ENCODE measurements around the gene DYNC2I2. TPM values are rescaled to one million over a fixed set of nuclear protein-coding genes. Genes with fewer than 3 reads are reported as not detected.
A peak's percentile ranks its signal among the peaks of the same experiment; 100 is the strongest.

The DYNC2I2 gene
- total RNA-seq, 4 donors from 2014 or later = 43.5 to 52.4 (median 45.8) TPM

DNA sequence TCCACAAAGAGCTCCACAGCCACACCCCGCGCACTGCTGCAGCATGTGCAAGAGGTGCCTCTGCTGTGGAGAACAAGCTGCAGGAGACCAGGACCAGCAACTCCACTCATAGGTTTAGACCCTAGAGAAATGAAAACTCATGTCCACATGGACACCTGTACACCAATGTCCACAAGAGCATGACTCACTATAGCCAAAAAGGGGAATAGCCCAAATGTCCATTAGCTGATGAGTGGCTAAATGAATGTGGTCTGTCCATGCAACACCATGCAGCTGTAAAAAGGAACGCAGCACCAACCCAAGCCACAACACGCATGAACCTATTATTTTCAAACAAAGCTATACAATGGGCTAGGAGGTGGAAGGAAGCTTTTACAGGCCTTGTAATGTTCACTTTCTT is 18.1 kb downstream of the DYNC2I2 start:
- H3K4me3 ChIP-seq = no peak overlapping the region
- TF ChIP-seq POLR2AphosphoS5 (IDR thresholded peaks at IDR 0.05) = no peak
- no peak for TF ChIP-seq EP300 (IDR thresholded peaks at IDR 0.05)
- TF ChIP-seq, protein P1, sequence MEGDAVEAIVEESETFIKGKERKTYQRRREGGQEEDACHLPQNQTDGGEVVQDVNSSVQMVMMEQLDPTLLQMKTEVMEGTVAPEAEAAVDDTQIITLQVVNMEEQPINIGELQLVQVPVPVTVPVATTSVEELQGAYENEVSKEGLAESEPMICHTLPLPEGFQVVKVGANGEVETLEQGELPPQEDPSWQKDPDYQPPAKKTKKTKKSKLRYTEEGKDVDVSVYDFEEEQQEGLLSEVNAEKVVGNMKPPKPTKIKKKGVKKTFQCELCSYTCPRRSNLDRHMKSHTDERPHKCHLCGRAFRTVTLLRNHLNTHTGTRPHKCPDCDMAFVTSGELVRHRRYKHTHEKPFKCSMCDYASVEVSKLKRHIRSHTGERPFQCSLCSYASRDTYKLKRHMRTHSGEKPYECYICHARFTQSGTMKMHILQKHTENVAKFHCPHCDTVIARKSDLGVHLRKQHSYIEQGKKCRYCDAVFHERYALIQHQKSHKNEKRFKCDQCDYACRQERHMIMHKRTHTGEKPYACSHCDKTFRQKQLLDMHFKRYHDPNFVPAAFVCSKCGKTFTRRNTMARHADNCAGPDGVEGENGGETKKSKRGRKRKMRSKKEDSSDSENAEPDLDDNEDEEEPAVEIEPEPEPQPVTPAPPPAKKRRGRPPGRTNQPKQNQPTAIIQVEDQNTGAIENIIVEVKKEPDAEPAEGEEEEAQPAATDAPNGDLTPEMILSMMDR (IDR thresholded peaks at IDR 0.05) = no peak
- TF ChIP-seq POLR2A (IDR thresholded peaks at IDR 0.05) = no peak
- H3K27me3 ChIP-seq = no peaks in the 10 kb centered on the region
- WGBS = 81% methylated on average over 4 of the region's 4 CpGs
- DNase-seq (ENCODE audit: low spot score in 2 of 2) = no peak
- H3K27ac ChIP-seq = no peak overlapping the region
- peaks cover 30% of the 10 kb centered on the region for H3K4me1 ChIP-seq
- peaks cover 29% of the 10 kb centered on the region for H3K36me3 ChIP-seq
- H3K9me3 ChIP-seq = no peaks in the 10 kb centered on the region

DNA sequence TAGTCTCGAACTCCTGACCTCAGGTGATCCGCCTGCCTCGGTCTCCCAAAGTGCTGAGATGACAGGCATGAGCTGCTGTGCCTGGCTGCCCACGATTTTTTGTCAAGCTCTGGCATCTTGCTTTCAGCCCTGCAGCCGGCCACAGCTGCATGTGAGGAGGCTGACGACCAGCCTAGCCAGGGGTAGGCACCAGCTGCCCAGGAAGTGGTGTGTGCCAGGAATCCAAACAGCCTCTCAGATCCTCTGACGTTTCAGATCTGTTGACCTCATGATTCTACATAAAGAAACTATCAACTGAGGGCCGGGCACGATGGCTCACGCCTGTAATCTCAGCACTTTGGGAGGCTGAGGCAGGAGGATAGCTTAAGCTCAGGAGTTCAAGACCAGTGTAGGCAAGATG is 19.0 kb downstream of the DYNC2I2 start:
- Histone ChIP-seq H3K4me3 (no peak overlapping the region), H3K27me3 (no peaks in the 10 kb centered on the region), H3K4me1 (peaks cover 32% of the 10 kb centered on the region), H3K27ac (no peak overlapping the region), H3K9me3 (no peaks in the 10 kb centered on the region), H3K36me3 (peaks cover 38% of the 10 kb centered on the region)
- TF ChIP-seq POLR2AphosphoS5 (IDR thresholded peaks at IDR 0.05) (no peak), EP300 (IDR thresholded peaks at IDR 0.05) (no peak), POLR2A (IDR thresholded peaks at IDR 0.05) (no peak)
- TF ChIP-seq, protein P1 (IDR thresholded peaks at IDR 0.05) = no peak
- DNase-seq (ENCODE audit: low spot score in 2 of 2) = no peak
- WGBS = 62% methylated on average over 10 of the region's 10 CpGs

DNA sequence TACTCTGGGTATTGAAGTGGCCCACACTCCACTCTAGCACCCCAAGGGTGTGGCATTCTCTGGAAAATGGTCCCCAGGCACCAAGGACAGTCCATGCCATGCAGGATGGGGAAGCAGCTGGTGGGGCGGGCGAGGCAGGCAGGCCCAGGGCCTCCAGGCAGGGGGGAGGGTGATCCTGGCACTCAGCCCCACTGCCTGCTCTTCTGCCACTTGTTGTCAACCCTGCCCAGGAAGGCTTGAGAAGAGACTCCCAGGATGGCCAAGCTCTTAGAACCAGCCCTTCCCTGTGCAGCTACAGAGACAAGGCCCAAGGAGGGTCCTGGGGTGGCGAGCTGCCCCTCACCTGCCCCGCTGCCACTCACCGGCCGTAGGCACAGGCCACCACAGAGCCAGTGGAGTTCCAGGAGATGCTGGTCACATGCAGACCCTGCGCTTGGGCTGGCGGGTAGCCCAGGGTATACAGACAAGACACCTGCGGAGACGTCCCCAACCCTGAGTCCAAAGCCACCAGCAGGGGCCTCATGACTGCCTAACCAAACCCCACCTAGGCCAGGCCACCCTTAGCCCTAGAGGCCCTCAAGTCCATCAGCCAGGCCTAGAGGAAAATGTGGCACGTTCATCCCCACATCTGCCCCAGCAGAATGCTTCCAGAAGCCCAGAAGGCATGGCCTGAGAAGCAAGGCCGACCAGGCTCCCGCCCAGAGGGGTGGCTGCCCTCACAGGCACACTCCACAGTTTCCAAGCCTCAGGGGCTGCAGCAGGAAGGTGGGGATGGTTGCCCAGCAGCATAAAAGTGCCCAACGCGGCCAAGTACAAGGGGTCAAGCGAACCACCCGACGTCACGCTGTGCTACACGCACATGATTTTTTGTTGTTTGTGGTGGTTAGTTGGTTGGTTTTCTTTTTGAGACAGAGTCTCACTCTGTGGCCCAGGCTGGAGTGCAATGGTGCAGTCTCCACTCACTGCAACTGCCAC is 19.8 kb downstream of the DYNC2I2 start:
- no peaks in the 10 kb centered on the region for H3K9me3 ChIP-seq
- H3K4me1 ChIP-seq = peaks cover 32% of the 10 kb centered on the region
- H3K27me3 ChIP-seq = no peaks in the 10 kb centered on the region
- 84% methylated on average over 5 of the region's 20 CpGs for WGBS
- H3K4me3 ChIP-seq = no peak overlapping the region
- TF ChIP-seq, protein P1 (IDR thresholded peaks at IDR 0.05) = no peak
- TF ChIP-seq EP300 (IDR thresholded peaks at IDR 0.05) (no peak), POLR2A (IDR thresholded peaks at IDR 0.05) (no peak), POLR2AphosphoS5 (IDR thresholded peaks at IDR 0.05) (no peak)
- H3K36me3 ChIP-seq = peaks cover 47% of the 10 kb centered on the region
- peak overlapping the region; percentile 96 for H3K27ac ChIP-seq
- DNase-seq (ENCODE audit: low spot score in 2 of 2) = no peak

DNA sequence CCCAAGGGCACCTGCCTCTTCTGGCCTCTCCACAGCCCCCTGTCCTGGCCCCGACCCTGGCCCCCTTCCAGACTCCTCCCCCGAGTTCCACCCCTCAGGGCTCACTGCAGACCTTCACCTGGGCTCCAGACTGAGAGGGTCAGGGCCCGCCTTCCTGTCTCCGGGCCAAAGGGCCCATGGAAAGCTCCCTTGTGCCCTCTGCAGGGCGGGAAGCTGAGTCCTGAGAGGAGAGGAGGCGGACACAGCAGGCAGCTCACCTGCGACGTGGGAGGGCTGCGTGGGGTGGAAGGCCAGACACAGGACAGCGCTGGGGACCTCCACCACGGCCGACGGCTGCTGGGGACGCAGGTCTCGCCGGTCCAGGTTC is 20.6 kb downstream of the DYNC2I2 start:
- WGBS = 30% methylated on average over 2 of the region's 16 CpGs
- Histone ChIP-seq H3K27ac (peak overlapping the region; percentile 96), H3K36me3 (peaks cover 55% of the 10 kb centered on the region), H3K9me3 (no peaks in the 10 kb centered on the region), H3K4me3 (peak overlapping the region; percentile 33), H3K4me1 (peaks cover 32% of the 10 kb centered on the region), H3K27me3 (no peaks in the 10 kb centered on the region)
- TF ChIP-seq, protein P1 (IDR thresholded peaks at IDR 0.05) = no peak
- TF ChIP-seq EP300 (IDR thresholded peaks at IDR 0.05) (no peak), POLR2AphosphoS5 (IDR thresholded peaks at IDR 0.05) (no peak), POLR2A (IDR thresholded peaks at IDR 0.05) (no peak)
- DNase-seq (ENCODE audit: low spot score in 2 of 2) = no peak

DNA sequence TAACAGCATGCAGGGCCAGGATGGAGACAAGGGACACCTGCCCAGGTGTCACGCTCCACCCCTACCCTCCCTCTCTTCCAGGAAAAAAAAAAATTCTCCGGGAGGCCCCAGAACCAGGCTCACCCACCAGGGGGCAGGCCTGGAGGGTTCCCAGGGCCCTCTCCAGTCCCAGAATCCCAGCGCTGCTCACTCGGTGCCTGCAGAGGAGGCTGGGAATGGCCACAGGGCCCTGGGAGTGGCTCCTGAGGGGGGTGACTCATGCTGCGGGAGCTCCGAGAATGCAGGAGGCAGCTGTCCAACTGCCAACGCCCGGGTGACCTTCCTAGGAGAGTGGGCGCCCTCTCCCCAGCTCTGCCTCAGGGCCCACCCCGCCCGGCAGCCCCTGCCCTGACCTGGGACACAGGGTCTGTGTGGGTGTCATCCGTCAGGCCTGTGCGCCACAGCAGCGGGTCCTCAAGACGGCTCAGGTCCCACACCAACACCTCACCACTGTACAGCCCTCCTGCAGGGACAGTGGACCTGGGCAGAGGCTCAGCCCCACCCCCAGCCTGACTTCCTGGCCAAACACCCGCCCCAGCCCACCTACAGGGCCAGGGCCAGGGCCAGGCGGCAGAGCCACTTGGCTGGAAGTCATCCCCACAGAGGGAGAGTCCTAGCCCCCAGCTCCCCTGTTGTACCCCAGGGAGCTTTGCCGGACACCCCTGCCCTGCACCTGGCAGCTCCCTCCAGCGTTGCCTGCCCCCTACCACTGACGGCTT is 21.2 kb downstream of the DYNC2I2 start:
- Histone ChIP-seq H3K9me3 (no peaks in the 10 kb centered on the region), H3K27ac (peak overlapping the region; percentile 96), H3K36me3 (peaks cover 56% of the 10 kb centered on the region), H3K4me3 (peak overlapping the region; percentile 33), H3K4me1 (peaks cover 32% of the 10 kb centered on the region), H3K27me3 (no peaks in the 10 kb centered on the region)
- 18% methylated on average over 2 of the region's 20 CpGs for WGBS
- DNase-seq (ENCODE audit: low spot score in 2 of 2) = peak; percentile 94
- TF ChIP-seq POLR2AphosphoS5 (IDR thresholded peaks at IDR 0.05) = peak in 2 of 3 donors; percentile 67 to 73
- TF ChIP-seq POLR2A (IDR thresholded peaks at IDR 0.05) = no peak
- no peak for TF ChIP-seq EP300 (IDR thresholded peaks at IDR 0.05)
- TF ChIP-seq, protein P1 (IDR thresholded peaks at IDR 0.05) = peak; percentile 81 to 87

All from suprapubic skin (tissue), 4 donors.